Mesothelial cell of epicardium (in vitro differentiated cells): ENCODE data around the gene CARMIL3. TPM values are rescaled to one million over a fixed set of nuclear protein-coding genes. Genes with fewer than 3 reads are reported as not detected.

ENCODE experiments used
- DNase-seq, 2 experiments: peaks; one replicate each; pipeline ENCODE4 v3.0.0; 2021; ENCODE audit warnings: low spot score in 2 of 2; ENCODE audit not compliant: unreplicated experiment in 2 of 2
- H3K27ac Mint-ChIP-seq: 2 replicates; pipeline ENCODE4 v1.8.0; 2021; ENCODE audit warnings: mixed read lengths
- H3K27me3 Mint-ChIP-seq: 2 replicates; pipeline ENCODE4 v1.8.0; 2021; ENCODE audit warnings: low read depth, mixed read lengths
- H3K36me3 Mint-ChIP-seq: 2 replicates; pipeline ENCODE4 v1.8.0; 2021; ENCODE audit warnings: mixed read lengths
- H3K4me1 Mint-ChIP-seq: 2 replicates; pipeline ENCODE4 v1.8.0; 2021; ENCODE audit warnings: mixed read lengths
- H3K4me3 Mint-ChIP-seq: 2 replicates; pipeline ENCODE4 v1.8.0; 2021; ENCODE audit warnings: mild to moderate bottlenecking, moderate library complexity, mixed read lengths
- H3K9me3 Mint-ChIP-seq: 2 replicates; pipeline ENCODE4 v1.8.0; 2021; ENCODE audit warnings: mixed read lengths
- CTCF ChIP-seq: fragments of 200-600 bp; sonication (generic); IDR thresholded peaks from one replicate; pipeline ENCODE4 v1.5.0; 2021; ENCODE audit warnings: antibody characterized with exemption; ENCODE audit not compliant: unreplicated experiment
- total RNA-seq: library from RNA; stranded (reverse); gene quantifications from 3 replicates; pipeline ENCODE4 v1.2.1, GENCODE V29; 2021

CARMIL3 gene
- total RNA-seq, 1 donor from 2014 or later, result 1.1 TPM

DNA sequence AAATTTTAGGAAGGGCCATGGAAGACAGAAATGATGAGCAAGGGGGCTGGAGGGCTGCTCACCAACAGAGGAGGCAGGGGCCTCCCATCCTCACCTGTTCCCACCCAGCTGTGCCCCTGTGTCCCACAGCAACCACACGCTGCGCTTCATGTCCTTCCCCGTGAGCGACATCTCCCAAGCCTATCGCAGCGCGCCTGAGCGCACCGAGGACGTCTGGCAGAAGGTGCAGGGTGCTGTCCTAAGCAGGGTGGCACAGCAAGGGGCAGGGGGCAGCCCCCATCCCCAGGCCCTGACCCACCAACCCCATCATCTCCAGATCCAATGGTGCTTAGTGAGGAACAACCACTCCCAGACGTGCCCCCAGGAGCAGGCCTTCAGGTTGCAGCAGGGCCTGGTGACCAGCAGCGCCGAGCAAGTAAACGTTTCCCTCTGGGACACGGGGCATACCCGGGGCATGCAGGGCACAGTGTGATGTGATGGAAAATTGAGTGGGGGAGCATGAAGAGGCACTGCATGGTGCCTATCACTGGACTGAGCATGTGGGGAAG lies 8.1 kb downstream of the CARMIL3 start:
- TF ChIP-seq CTCF, result no peak
- Mint-ChIP-seq H3K9me3 (no peaks in the 10 kb centered on the region), H3K4me3 (no peak overlapping the region), H3K27ac (no peak overlapping the region), H3K27me3 (peaks cover 14% of the 10 kb centered on the region), H3K4me1 (no peaks in the 10 kb centered on the region), H3K36me3 (no peaks in the 10 kb centered on the region)
- no peak for DNase-seq

- Mint-ChIP-seq H3K4me3 (no peak overlapping the region), H3K36me3 (no peaks in the 10 kb centered on the region), H3K4me1 (no peaks in the 10 kb centered on the region), H3K9me3 (no peaks in the 10 kb centered on the region), H3K27me3 (peaks cover 11% of the 10 kb centered on the region), H3K27ac (no peak overlapping the region)
- no peak for DNase-seq
- TF ChIP-seq CTCF, result no peak
Observed at GRCh38 chr14:24060443-24060842, 8.6 kb downstream of the CARMIL3 start.

DNA sequence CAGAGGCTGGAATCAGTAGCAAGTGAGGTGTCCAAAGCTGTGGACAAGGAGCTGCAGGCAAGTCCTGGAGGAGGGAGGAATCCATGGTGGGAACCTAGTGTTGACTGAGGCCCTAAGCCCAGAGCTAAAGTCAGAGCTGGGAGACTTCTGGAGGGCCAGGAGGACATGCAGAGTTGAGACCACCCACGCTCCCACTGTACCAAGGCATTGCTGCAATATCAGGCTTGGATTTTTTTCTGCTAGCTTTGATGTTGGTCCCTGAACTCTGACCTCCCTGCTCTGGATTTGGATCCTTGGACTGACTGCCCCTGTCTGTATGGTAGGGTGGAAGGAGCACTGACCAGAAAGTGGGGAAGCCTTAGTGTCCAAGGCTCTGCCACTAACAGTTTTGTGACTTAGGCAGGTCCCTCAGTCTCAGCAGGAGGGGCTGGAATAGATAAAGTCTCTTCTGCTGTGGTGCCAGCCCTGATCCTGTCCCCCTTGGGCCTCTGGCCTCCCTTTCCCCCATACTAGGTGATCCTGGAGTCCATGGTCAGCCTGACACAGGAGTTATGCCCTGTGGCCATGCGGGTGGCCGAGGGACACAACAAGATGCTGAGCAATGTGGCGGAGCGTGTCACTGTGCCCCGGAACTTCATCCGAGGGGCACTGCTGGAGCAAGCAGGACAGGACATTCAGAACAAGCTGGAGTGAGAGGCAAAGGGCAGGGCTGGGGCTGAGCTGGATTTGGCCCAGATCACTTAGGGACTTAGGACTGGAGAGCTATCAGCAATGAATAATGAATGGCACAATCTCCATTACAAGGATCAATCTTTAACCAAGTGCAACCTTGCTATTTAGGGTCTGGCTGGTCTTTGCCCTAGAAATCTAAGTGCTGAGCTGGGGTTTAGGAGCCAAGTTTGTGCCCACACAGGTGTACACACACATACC lies 9.4 kb downstream of the CARMIL3 start:
- H3K36me3 Mint-ChIP-seq, result no peaks in the 10 kb centered on the region
- no peak for TF ChIP-seq CTCF
- no peaks in the 10 kb centered on the region for H3K9me3 Mint-ChIP-seq
- H3K4me3 Mint-ChIP-seq, result no peak overlapping the region
- no peaks in the 10 kb centered on the region for H3K4me1 Mint-ChIP-seq
- H3K27ac Mint-ChIP-seq, result no peak overlapping the region
- H3K27me3 Mint-ChIP-seq, result peaks cover 12% of the 10 kb centered on the region
- DNase-seq, result no peak

GRCh38 chr14:24062216-24062980 lies 10.6 kb downstream of the CARMIL3 start:
- TF ChIP-seq CTCF, result no peak
- Mint-ChIP-seq H3K27me3 (peaks cover 16% of the 10 kb centered on the region), H3K36me3 (no peaks in the 10 kb centered on the region), H3K27ac (no peak overlapping the region), H3K4me3 (no peak overlapping the region), H3K4me1 (no peaks in the 10 kb centered on the region), H3K9me3 (no peaks in the 10 kb centered on the region)
- DNase-seq, result no peak

DNA sequence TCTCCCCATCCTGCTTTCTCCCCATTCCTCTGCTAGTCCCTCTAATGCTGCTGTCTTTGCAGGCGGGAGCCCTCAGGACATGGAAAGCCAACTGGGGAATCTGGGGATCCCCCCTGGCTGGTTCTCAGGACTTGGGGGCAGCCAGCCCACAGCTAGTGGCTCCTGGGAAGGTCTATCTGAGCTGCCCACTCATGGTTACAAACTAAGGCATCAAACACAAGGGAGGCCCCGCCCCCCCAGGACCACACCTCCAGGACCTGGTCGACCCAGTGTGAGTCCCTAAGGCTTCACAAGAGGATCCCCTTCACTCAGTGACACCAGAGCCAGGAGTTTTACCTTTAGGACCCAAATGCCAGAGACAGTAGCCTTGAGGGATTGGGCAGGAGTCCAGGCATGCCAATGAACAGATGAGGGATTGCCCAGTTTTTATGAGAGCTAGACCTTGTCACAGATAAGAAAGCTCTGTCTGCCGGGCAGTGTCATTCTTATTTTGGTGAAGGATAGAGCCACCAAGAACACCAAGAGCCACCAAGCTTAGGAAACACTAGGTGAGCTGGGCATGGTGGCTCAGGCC lies 11.5 kb downstream of the CARMIL3 start:
- Mint-ChIP-seq H3K4me3 (no peak overlapping the region), H3K36me3 (no peaks in the 10 kb centered on the region), H3K27ac (no peak overlapping the region), H3K4me1 (no peaks in the 10 kb centered on the region), H3K9me3 (no peaks in the 10 kb centered on the region), H3K27me3 (peaks cover 15% of the 10 kb centered on the region)
- DNase-seq, result no peak
- TF ChIP-seq CTCF, result no peak
